SK-N-SH (cell line): ENCODE results near the gene GNG11.

Experiments used
- EP300 ChIP-seq, 2 experiments: IDR thresholded peaks; 2 replicates each; pipeline versions ENCODE4 v1.4.0 to v1.6.1; 2012; ENCODE audit warnings: borderline replicate concordance in 1 of 2, low read depth in 1 of 2, low read length in 1 of 2
- EZH2phosphoT487 ChIP-seq: fragments of 200-600 bp; sonication (generic); IDR thresholded peaks from 2 replicates; pipeline ENCODE4 v1.6.1; 2017; ENCODE audit warnings: low read depth, mixed run types, mild to moderate bottlenecking, antibody characterized with exemption, moderate library complexity, borderline replicate concordance
- GABPA ChIP-seq: IDR thresholded peaks from 2 replicates; pipeline ENCODE4 v1.4.0; 2012; ENCODE audit warnings: low read depth, mild to moderate bottlenecking
- MXI1 ChIP-seq: IDR thresholded peaks from 2 replicates; pipeline ENCODE4 v1.6.1; 2012; ENCODE audit warnings: mild to moderate bottlenecking, low read depth, low read length, improper control_type of control experiment
- NRF1 ChIP-seq: IDR thresholded peaks from 2 replicates; pipeline ENCODE4 v1.6.1; 2012; ENCODE audit warnings: low read depth, mild to moderate bottlenecking, low read length
- PBX3 ChIP-seq: IDR thresholded peaks from 2 replicates; pipeline ENCODE4; 2012
- RFX5 ChIP-seq: IDR thresholded peaks from 2 replicates; pipeline ENCODE4 v1.6.1; 2012; ENCODE audit warnings: mild to moderate bottlenecking, improper control_type of control experiment, low read length
- TAF1 ChIP-seq: IDR thresholded peaks from 2 replicates; pipeline ENCODE4 v1.6.1; 2012; ENCODE audit warnings: low read depth, mild to moderate bottlenecking, low read length, moderate library complexity, borderline replicate concordance
- TF ChIP-seq, protein P1 (sequence below): fragments of 200-600 bp; sonication (generic); IDR thresholded peaks from 2 replicates; pipeline ENCODE4 v1.6.1; 2017; ENCODE audit warnings: antibody characterized with exemption, mild to moderate bottlenecking, moderate library complexity
- TF ChIP-seq, protein P2 (sequence below): IDR thresholded peaks from 2 replicates; pipeline ENCODE4 v1.4.0; 2012; ENCODE audit warnings: low read depth

- TF ChIP-seq EZH2phosphoT487 (no peak), RFX5 (no peak), MXI1 (no peak), NRF1 (no peak), EP300 (IDR thresholded peaks at IDR 0.05; ENCODE audit: borderline replicate concordance in 1 of 2, low read depth in 1 of 2, low read length in 1 of 2) (no peak), PBX3 (no peak), GABPA (no peak), TAF1 (no peak)
- TF ChIP-seq, protein P1, sequence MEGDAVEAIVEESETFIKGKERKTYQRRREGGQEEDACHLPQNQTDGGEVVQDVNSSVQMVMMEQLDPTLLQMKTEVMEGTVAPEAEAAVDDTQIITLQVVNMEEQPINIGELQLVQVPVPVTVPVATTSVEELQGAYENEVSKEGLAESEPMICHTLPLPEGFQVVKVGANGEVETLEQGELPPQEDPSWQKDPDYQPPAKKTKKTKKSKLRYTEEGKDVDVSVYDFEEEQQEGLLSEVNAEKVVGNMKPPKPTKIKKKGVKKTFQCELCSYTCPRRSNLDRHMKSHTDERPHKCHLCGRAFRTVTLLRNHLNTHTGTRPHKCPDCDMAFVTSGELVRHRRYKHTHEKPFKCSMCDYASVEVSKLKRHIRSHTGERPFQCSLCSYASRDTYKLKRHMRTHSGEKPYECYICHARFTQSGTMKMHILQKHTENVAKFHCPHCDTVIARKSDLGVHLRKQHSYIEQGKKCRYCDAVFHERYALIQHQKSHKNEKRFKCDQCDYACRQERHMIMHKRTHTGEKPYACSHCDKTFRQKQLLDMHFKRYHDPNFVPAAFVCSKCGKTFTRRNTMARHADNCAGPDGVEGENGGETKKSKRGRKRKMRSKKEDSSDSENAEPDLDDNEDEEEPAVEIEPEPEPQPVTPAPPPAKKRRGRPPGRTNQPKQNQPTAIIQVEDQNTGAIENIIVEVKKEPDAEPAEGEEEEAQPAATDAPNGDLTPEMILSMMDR: no peak
- TF ChIP-seq, protein P2, sequence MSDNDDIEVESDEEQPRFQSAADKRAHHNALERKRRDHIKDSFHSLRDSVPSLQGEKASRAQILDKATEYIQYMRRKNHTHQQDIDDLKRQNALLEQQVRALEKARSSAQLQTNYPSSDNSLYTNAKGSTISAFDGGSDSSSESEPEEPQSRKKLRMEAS: no peak
Measured at GRCh38 chr7:93948106-93948505, 26.6 kb downstream of the GNG11 start.
